ENCODE results near the gene CDH18.

CDH18 gene, protein sequence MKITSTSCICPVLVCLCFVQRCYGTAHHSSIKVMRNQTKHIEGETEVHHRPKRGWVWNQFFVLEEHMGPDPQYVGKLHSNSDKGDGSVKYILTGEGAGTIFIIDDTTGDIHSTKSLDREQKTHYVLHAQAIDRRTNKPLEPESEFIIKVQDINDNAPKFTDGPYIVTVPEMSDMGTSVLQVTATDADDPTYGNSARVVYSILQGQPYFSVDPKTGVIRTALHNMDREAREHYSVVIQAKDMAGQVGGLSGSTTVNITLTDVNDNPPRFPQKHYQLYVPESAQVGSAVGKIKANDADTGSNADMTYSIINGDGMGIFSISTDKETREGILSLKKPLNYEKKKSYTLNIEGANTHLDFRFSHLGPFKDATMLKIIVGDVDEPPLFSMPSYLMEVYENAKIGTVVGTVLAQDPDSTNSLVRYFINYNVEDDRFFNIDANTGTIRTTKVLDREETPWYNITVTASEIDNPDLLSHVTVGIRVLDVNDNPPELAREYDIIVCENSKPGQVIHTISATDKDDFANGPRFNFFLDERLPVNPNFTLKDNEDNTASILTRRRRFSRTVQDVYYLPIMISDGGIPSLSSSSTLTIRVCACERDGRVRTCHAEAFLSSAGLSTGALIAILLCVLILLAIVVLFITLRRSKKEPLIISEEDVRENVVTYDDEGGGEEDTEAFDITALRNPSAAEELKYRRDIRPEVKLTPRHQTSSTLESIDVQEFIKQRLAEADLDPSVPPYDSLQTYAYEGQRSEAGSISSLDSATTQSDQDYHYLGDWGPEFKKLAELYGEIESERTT

DNA sequence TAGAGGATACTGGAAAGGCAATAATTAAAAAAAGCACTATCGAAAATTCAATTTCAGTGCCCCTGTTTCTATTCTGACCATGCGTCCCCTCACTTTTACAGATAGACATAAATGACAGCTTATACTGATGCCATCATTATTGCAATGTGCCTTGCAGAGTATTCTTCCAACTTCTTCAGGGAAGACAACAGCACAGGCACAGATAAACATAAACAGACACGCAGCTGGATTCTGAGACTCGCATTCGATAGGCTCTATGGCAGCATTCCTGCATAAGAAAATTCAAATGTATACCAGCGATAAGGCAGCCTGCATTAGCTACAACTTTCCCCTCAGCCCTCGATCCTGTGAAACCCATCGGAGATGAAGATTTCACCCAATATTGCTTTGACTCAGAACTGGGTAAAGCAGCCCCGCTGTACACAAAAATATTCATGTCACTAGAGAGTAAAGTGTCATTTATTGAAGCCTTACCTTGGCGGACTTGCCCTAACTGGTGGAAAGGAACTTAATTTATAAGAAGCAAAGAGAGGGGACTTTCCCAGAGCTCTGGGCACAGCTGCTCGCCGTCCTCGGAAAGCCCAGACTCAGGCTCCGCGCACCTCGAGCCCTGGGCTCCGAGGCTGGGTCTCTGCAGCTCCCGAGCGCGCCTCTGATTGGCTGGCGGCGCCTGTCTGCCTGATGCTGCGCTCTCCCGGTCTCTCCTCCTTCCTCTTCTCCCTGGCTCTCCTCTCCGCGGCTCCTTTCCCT, at the start of gene CDH18:
TSS of gene CDH18 (minus strand) at position 589 of the 750 bp plus-strand sequence. CDS start 149,214 bp downstream, outside the sequence.
- DNase-seq (ENCODE audit: low read depth in 2 of 2) = no peak

DNA sequence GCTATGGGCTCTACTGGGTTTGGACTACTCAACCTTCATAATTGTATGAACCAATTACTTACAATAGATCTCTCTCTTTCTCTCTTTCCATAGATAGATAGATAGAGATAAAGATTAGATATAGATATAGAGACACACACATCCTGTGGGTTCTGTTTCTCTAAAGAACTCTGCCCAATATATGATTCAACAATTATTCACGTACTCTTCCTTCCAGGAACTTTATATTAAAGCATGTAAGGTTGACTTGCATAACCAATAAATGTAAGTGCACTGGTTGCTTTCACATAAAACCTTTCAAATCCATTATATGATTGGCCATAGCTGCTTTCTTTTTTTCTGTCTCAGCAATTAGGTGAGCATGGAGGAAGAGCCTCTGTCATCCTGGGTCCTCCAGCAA, 46.7 kb upstream of the CDH18 start:
- DNase-seq (ENCODE audit: low read depth in 2 of 2) = no peak

DNA sequence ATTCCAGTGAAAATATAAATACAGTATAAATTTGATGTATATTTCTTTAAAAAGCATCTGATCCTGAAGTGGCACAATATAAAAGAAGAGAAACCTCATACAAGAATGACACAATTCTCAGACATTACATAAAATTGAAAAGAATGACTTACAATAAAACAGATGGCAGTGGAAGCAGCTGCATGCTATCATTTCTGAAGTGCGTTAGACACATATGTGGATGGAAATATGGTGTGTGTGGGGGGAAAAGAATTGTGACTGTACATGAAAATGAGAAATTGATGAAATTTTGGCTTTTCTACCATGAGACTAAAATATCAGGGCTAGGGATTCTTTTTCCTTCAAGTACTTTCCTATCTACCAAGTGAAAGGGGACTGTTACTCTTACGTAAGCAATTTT, 45.9 kb upstream of the CDH18 start:
- no peak for DNase-seq (ENCODE audit: low read depth in 2 of 2)

DNA sequence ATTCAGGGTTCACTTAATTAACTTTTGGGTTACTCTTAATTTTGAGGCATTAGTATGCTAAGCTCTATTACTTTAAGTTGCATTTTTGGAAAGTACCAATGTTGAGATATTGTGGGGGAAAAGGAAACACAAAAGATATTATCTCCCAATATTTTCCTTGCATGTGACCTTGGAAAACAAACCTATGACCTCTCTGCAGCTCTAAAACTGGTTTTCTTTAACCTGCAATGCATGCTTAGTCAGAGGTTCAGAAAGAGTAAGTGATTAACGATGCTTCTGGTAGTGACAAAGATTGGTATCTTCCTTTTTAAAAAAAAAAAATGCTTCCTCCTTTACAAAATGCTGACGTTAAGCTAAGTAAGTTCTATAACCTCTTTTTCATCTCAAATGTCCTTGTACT, 44.9 kb upstream of the CDH18 start:
- no peak for DNase-seq (ENCODE audit: low read depth in 2 of 2)

DNA sequence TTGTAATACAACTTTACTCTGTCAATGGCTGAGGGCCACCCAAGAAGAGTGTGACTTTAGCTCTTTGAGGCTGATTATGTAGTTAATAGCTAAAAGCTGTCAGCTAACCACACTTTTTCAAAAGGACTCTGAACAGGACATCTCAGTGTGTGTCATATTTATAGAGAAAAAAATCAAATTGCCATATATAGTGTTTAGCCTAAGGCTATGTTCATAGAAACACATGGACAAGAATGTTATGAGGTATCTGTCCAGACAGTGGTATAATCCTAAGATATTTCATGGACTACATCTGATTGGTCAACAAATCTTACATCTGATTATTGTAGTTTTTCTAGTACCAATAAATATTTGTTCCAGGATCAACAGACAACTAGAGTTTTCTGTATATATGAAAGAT, 42.1 kb upstream of the CDH18 start:
- no peak for DNase-seq (ENCODE audit: low read depth in 2 of 2)

DNA sequence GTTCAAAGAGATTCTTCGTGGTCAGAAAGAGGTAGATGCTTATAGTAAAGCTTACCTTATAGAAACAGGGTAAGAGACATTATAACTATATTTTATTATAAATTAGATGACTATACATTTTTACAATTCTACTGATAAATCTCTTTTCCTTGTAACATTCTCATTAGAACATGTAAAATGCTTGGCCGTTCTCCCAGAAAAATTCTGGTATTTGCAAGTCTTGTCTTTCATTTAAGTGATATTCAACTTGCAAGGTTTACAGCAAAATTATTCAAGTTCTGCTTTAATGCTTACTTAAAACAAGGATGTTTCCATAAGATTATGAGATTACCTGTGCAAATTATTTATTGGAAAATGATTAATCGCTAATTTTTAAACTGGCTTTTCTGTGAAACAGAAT, 41.3 kb upstream of the CDH18 start:
- DNase-seq (ENCODE audit: low read depth in 2 of 2) = no peak

DNA sequence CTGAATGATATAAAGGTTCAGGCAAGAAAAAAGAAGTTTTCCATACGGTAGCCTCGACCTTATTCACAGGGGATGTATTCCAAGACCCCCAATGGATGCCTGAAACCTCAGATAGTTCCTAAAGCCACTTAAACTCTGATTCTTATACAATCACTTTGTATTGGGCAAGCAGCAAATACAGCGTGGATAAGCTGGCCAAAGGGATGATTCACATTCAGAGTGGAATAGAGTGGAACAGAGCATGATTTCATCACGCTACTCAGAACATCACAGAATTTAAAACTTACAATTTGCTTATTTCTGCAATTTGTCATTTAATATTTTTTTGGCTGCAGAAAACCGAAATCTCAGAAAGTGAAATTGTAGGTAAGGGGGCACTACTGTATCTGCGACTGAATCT, 40.5 kb upstream of the CDH18 start:
- no peak for DNase-seq (ENCODE audit: low read depth in 2 of 2)

DNA sequence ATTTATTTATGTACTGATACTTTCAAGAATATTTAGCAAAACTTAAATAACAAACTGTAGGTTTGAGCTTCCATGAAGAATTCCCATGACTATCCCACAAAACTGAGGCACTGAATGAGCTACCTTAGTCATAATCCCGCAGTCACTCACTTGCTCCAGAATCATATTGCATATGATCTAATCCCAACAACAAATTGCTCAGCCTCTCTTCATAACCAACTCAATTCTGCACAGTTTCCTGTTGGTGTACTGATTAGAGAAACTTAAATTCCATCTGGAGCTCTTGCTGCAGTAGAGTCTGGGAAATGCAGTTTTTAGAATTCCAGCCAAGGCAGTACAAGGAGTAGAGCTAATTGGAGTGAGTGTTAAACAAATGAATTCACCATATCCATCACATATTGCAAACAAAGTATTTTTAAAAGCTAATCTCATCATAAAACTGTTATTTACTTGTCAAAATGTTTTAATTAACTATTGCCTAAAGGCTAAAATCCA, 35.7 kb upstream of the CDH18 start:
- no peak for DNase-seq (ENCODE audit: low read depth in 2 of 2)

DNA sequence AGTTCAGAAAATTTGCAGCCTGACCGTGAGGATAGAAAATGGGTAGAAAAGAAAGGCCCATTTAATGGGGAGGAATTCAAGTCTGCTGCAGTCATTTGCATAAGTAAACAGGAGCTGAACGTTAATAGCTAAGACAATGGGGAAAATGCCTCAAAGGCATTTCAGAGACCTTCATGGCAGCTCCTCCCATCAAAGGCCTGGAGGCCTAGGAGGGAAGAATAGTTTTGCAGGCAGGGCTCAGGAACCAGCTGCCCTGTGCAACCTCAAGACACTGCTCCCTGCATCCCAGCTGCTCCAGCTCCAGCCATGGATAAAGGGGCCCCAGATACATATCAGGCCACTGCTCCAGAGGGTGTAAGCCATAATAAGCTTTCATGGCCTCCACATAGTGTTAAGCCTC, 32.2 kb upstream of the CDH18 start:
- no peak for DNase-seq (ENCODE audit: low read depth in 2 of 2)

DNA sequence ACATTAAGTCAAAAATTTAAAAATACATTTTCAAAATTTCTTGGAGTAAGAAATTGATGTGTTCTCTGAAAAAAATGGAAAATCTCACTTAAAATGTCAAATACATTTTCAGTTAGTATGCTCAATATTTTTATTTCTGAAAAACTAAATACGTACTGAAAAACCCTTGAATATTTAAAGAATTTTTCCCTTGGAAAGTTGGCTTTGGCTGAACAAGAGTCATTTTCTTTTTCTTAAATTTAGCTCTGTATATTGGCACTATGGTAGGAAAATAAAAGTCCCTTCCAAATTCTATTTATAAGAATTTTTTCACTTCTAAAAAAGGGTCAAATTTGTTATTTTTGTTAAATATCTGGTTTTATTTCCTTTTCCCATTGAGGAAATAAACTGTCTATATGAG, 29.0 kb upstream of the CDH18 start:
- DNase-seq (ENCODE audit: low read depth in 2 of 2) = no peak

DNA sequence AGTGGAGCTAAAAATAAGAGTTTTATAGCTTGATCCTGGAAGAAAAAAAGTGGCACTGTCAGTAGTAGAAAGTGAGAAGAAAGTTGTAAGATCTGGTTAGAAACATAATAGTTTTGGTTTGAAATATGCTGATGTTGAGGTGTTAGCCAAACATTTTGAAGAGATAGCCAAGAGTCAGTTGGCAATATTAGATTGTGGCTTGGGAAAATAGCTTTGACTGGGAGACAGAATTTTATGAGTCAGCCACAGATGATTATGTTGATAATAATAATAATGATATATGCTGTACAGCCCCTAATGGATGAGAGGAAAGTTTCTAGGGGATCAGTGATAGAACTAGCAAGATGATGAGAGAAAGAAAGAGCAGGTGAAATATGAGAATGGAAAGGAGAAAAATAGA, 12.4 kb upstream of the CDH18 start:
- DNase-seq (ENCODE audit: low read depth in 2 of 2) = no peak

DNA sequence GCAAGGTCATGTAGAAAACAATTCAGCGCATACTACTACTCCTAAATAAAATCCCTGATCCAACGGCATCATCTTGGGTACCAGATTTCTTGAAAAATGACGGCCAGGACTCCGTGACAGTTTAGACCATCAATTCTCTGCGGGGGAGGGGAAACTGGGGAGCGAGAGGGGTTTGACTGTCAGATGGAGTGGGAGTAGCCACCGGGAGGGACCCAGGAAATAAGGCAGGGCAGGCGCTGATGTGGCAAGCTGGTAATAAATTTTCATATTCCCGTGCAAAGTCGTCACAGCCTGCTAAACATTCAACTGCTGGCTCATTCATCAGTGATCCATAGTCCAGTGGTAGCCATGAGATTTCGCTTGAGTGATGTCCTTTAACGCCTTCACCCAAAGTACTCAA, 457 bp upstream of the CDH18 start:
- no peak for DNase-seq (ENCODE audit: low read depth in 2 of 2)

DNA sequence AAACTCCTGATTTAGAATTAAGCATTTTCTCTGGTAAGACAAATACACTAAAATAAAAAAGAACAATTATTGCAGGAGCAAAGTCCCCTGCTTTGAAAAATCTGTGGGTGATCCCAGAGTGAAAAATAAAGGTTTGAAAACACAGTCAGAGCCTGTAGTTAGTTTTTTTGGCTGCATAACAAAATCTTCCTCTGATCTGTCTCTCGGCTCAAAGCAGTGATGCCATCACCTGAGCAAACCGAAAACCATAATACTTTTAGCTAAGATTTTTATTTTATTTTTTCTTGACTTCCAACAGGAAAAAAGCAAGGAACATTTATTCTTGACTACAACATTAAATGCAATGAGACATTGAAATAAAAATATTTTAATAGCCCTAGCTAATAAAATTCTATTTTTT, 1.2 kb downstream of the CDH18 start:
- no peak for DNase-seq (ENCODE audit: low read depth in 2 of 2)

DNA sequence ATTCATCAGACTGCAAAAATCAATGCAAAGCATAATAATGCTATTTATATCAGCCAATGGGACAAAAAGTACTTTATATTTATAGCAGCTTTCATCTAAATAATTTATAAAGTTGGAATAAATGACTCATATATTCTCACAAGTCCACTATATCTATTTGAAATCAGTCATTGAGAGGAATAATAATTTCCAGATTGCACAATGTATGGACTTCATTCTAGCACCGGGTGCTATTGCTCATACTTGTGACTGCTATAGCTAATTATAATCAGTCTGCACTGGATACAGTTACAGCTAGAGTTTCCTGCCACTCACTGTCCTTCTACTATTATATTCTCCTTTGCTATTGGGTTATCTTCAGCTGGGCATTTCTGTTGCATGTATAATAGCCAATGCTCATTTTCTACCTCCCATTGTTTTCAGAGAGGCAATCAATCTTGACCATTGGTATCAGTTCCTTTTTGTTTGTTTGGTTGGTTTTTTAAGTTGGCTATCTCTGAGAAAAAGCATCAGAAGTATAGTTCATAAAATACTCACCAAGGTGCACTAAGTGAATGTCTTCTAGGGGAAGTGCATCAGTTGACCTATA, 1.9 kb downstream of the CDH18 start:
- no peak for DNase-seq (ENCODE audit: low read depth in 2 of 2)

DNA sequence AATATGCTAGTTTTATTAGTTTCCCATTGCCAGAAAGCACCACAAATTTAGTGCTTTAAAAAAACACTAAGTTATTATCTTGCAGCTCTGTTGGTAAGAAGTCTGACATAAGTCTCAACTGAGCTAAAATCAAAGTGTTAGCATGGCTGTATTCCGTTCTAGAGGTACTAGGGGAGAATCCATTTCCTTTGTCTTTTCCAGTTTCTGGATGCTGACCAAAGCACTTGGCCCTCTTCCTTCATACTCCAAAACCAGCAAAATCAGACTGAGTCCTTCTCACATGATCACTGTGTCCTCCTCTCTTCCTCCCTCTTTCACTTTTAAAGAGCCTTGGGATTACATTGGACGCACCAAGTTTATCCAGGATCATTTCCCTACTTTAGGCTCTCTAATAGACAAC, 9.5 kb downstream of the CDH18 start:
- DNase-seq (ENCODE audit: low read depth in 2 of 2) = no peak

DNA sequence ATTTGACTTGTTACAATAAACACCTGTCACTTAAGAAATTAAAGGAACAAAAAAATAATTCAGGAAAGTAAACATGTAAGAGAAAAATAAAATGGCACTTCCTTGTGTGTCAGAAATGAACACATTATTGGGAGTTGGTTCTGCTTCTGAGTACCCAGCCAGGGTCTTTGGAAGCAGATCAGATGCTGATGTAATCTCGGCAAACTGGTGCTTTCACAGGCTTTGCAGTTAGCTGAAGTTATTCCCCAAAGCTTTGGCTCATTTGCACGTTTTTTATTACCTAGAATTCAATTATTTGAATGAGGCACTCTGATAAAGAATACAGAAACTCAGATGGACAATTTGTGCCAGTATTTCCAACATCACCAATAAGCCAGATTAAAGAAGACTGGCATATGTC, 10.9 kb downstream of the CDH18 start:
- DNase-seq (ENCODE audit: low read depth in 2 of 2) = no peak

DNA sequence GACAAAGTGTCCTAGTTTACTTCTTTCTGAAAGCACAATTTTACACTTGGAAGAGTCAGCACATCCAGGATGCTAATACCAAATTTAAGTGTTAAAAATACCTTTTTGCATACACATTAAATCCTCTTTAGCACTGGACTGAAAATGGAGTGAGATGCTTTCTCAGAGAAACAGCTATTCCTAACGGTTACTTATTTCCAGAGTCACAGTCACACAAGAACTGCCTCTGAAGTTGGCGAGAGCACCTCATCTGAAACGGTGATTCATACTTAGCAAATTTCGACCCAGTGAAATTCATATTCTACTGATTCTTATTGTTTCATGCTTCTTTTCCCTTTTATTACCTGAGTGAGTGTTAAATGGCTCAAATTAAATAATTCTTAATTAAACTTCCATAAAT, 12.2 kb downstream of the CDH18 start:
- no peak for DNase-seq (ENCODE audit: low read depth in 2 of 2)

DNA sequence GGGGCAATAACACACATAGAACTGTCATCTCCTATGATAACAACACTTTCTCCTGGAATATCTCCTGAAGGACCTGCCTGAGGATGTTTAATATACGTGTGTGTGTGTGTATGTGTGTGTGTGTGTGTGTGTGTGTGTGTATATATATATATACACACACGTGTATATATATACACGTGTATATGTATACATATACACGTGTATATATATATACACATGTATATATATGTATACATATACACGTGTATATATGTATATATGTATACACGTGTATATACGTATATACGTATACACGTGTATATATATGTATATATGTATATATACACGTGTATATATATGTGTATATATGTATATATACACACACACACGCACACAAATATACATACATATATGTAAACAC, 27.5 kb downstream of the CDH18 start:
- no peak for DNase-seq (ENCODE audit: low read depth in 2 of 2)

DNA sequence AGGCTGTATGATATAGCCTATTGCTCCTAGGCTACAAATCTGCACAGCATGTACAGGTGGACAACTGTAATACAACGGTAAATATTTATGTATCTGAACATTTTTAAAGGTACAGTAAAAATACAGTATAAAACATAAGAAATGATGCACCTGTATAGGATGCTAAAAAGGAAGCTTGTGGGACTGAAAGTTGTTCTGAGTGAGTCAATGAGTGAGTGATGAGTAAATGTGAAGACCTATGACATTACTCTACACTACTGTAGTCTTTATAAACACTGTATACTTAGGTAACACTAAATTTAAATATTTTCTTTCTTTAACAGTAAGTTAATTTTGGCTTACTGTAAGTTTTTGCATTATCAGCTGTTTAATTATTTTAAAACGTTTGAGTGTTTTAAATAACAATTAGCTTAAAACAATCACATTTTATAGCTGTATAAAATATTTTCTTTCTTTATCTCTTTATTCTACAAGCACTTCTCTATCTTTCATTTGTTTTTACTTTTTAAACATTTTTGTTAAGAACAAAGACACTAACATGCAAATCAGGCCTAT, 28.1 kb downstream of the CDH18 start:
- no peak for DNase-seq (ENCODE audit: low read depth in 2 of 2)

DNA sequence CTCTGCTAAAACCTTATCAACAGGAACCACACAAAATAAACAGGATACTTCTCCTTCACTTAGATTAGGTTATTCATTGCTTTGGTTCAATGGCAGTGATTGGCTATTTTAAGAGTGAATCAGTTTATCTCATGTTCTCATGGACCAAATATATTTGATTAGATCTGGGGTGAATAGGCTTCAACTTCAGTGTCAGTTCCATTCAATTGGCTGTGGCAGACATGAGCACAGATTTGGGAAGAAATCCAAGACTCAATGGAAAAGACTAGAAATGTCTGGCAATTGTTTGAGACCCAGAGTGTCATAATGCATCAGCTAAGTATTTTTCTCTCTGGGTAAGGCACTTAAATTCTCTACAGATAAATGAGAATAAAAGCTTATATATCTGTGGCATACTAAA, 37.1 kb downstream of the CDH18 start:
- no peak for DNase-seq (ENCODE audit: low read depth in 2 of 2)

DNA sequence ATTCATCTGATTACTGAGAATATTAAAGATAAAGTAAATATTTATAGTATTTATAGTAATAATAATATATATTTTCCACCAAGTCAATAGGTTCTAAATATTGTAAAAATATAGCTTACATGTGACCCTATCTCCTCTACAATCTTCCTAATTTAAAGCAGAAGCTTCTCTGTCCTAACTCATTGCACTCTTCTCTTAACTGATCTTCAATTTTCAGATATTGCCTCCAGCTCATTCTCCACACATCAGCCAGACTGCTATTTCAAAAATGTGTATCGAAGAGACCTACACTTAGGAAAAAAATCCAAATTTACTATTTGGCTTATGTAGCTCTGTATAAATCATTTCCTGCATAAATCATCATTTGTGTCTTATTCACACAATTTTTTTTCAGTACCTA, 47.8 kb downstream of the CDH18 start:
- DNase-seq (ENCODE audit: low read depth in 2 of 2) = no peak

DNA sequence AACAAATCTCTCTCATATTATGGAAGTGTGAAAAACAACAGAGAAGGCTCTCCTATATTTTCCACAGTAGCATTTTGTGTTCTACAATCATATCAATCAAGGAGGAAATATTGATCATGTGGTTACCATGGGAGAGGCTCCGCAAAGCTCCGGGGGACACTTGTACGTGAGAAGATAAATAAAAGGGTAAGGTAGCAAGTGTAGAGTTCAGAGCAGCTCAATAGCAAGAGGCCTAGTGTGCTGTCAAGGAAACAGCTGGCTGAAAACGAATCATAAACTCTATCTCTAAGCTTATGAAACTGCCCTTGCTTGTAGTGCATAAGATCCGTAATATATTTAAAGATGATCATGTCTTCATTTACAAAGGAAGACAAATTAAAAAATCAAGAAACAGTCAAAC, 57.5 kb downstream of the CDH18 start:
- no peak for DNase-seq (ENCODE audit: low read depth in 2 of 2)
